ENCODE results near the gene AUNIP. TPM values are rescaled to one million over a fixed set of nuclear protein-coding genes. Genes with fewer than 3 reads are reported as not detected.

The AUNIP gene
- total RNA-seq, 6 donors from 2014 or later: 0.43 to 1.1 (median 0.74) TPM; not detected in 3

DNA sequence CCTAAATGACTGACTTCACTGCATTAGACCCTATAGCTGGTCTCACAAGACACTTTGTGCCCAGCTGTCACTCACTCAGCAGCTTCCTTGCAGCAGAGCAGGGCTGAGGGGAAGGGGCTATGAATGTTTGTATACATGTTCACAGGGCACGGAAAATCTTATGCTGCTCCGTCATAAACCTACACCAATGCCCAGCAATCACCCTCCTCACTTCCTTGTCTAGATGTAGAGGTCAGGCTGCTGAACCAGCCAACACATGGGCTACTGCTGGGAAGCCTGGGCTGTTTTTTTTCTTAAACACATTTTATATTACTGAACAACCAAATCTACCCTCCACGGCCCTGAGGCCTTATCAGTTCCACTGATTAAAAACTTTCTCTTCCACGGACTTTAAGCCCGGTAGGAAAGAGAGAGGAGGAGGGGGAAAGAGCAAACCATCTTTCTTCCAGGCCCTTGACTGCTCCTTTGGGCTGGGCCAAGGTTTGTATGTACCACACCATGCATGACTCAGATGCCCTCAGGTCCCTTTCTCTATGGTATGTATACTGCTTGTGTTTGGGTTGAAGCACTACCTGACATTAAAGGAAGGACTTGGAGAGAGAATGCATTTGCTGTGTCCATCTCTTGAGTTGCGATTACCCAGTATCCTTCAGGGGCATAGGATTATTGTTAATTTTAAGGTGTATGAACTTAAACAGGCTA, 26.8 kb downstream of the AUNIP start:
- H3K9me3 ChIP-seq: no peaks in the 10 kb centered on the region
- 74 to 85% methylated on average over 6 of the region's 6 CpGs for WGBS, 2 donors
- H3K27ac ChIP-seq: no peak overlapping the region
- DNase-seq: no peak
- no peaks in the 10 kb centered on the region for H3K27me3 ChIP-seq
- ATAC-seq (ENCODE audit: low FRiP score in 2 of 2): no peak
- H3K36me3 ChIP-seq: peaks cover 35 to 68% (median 57%) of the 10 kb centered on the region in 4 donors
- H3K4me1 ChIP-seq: no peaks in the 10 kb centered on the region
- TF ChIP-seq EP300 (IDR thresholded peaks at IDR 0.05) (no peak), POLR2A (IDR thresholded peaks at IDR 0.05) (no peak), POLR2AphosphoS5 (IDR thresholded peaks at IDR 0.05) (no peak)
- TF ChIP-seq, protein P1, sequence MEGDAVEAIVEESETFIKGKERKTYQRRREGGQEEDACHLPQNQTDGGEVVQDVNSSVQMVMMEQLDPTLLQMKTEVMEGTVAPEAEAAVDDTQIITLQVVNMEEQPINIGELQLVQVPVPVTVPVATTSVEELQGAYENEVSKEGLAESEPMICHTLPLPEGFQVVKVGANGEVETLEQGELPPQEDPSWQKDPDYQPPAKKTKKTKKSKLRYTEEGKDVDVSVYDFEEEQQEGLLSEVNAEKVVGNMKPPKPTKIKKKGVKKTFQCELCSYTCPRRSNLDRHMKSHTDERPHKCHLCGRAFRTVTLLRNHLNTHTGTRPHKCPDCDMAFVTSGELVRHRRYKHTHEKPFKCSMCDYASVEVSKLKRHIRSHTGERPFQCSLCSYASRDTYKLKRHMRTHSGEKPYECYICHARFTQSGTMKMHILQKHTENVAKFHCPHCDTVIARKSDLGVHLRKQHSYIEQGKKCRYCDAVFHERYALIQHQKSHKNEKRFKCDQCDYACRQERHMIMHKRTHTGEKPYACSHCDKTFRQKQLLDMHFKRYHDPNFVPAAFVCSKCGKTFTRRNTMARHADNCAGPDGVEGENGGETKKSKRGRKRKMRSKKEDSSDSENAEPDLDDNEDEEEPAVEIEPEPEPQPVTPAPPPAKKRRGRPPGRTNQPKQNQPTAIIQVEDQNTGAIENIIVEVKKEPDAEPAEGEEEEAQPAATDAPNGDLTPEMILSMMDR (IDR thresholded peaks at IDR 0.05): no peak
- no peak overlapping the region for H3K4me3 ChIP-seq

DNA sequence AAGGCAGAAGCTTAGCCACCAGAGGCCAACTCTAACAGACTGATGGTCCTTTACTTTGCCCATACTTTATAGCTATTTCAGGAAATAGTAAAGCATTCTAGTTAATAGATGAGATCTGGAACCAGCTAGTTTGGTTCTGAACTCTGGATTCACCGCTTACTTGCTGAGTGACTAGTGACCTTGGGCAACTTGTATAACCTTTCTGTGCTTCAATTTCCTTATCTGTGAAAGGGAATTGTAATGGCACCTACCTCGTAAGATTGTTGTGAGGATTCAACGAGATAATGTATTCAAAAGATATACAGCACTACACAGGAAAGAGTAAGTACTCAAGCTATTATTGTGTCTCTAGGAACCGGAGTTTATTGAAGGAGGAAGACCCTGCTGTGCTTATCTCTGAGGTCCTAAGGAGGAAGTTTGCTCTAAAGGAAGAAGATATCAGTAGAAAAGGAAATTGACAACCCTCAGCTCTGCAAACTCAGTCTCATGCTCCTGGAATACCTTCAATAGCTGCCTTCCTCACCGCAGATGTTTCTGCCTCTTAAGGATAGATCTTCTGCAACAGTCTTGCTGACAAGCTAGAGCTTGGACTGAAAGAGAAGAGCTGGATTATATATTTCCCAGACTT, 27.6 kb downstream of the AUNIP start:
- ATAC-seq (ENCODE audit: low FRiP score in 2 of 2) (no peak), DNase-seq (no peak)
- peak overlapping the region in 2 of 4 donors; percentile 43 to 47 for H3K27ac ChIP-seq
- peaks cover 35 to 76% (median 64%) of the 10 kb centered on the region in 4 donors for H3K36me3 ChIP-seq
- no peak overlapping the region for H3K4me3 ChIP-seq
- no peaks in the 10 kb centered on the region for H3K9me3 ChIP-seq
- TF ChIP-seq, protein P1 (IDR thresholded peaks at IDR 0.05): no peak
- TF ChIP-seq POLR2AphosphoS5 (IDR thresholded peaks at IDR 0.05): no peak
- H3K4me1 ChIP-seq: no peaks in the 10 kb centered on the region
- 43 to 57% methylated on average over 5 of the region's 5 CpGs for WGBS, 2 donors
- H3K27me3 ChIP-seq: no peaks in the 10 kb centered on the region

DNA sequence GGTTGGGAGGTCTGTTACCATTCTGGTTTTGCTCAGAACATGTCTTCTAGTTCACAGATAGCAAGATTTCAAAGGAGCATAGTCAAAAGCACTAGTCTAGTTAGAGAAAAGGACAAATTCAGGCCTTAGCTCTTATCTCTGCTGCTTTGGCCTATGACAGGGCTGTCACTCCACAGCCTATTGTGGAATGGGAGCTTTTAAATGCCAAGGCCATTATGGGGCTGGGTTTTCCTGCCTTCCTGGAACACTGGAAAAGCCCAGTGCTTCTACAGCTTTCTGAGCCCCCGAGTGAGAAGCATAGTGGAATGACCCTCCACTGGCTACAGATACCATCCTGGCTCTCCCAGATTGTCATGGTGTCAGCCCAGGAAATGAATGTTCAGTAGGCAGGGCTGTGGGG, 30.2 kb downstream of the AUNIP start:
- TF ChIP-seq POLR2AphosphoS5 (IDR thresholded peaks at IDR 0.05) (no peak), EP300 (IDR thresholded peaks at IDR 0.05) (no peak), POLR2A (IDR thresholded peaks at IDR 0.05) (no peak)
- TF ChIP-seq, protein P1 (IDR thresholded peaks at IDR 0.05): no peak
- ATAC-seq (ENCODE audit: low FRiP score in 2 of 2) (no peak), DNase-seq (no peak)
- WGBS, 2 donors: 53 to 83% methylated on average over 1 of the region's 1 CpG
- Histone ChIP-seq H3K27ac (peak overlapping the region in 2 of 4 donors; percentile 0 to 54), H3K4me1 (no peaks in the 10 kb centered on the region), H3K27me3 (no peaks in the 10 kb centered on the region), H3K9me3 (no peaks in the 10 kb centered on the region), H3K36me3 (peaks cover 35 to 84% (median 72%) of the 10 kb centered on the region in 4 donors), H3K4me3 (no peak overlapping the region)

DNA sequence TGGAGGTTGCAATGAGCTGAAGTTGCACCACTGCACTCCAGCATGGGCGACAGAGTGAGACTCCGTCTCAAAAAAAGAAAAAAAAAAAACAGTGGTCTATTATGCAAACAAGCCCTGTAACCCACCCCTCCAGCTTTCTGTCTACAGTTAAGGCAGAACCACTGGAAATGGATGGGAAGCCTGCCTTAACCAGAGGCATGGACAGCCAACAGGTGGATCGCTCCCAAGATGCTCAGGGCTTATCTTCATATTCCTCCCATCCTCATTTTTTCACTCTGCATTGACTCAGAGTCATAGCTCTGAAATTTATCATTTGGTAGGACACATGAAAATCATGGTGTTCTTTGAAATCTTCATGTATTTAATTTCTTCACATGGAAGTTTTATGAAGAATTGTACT, 30.8 kb downstream of the AUNIP start:
- H3K4me3 ChIP-seq: no peak overlapping the region
- no peaks in the 10 kb centered on the region for H3K27me3 ChIP-seq
- TF ChIP-seq POLR2A (IDR thresholded peaks at IDR 0.05) (no peak), EP300 (IDR thresholded peaks at IDR 0.05) (no peak), POLR2AphosphoS5 (IDR thresholded peaks at IDR 0.05) (no peak)
- TF ChIP-seq, protein P1 (IDR thresholded peaks at IDR 0.05): no peak
- H3K4me1 ChIP-seq: no peaks in the 10 kb centered on the region
- ATAC-seq (ENCODE audit: low FRiP score in 2 of 2): no peak
- H3K36me3 ChIP-seq: peaks cover 35 to 79% (median 67%) of the 10 kb centered on the region in 4 donors
- H3K9me3 ChIP-seq: no peaks in the 10 kb centered on the region
- 62 to 67% methylated on average over 3 of the region's 3 CpGs for WGBS, 2 donors
- DNase-seq: no peak
- H3K27ac ChIP-seq: no peak overlapping the region

Data from upper lobe of left lung (tissue), 6 donors.